ENCODE measurements around the gene UTP4.

UTP4 gene

DNA sequence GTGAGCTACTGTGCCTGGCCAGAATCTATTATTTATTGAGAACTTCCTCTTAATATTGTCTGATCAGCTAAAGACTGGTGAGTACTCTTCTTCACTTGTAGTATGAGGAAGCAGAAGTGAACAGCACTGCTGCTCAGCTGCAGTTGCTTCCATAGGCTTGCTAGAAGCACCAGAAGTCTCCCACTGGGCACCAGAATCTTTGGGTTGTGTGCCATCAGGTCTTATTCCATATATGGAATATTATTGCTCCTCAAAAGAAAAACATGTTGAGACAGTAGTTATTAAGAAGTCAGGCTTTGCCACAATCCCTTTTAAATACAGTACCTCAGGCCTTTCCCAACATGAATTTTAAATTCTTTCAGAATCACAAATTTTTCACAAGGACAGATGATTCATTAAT, 71.7 kb downstream of the UTP4 start:
- ChIA-PET CTCF (interaction anchor here (1.6 kb wide), 1 partner anchor 54 kb away, joined by 6 read pairs; no protein-coding TSS in a partner anchor), POLR2A (no interaction called here)
- TF ChIP-seq, protein P1, sequence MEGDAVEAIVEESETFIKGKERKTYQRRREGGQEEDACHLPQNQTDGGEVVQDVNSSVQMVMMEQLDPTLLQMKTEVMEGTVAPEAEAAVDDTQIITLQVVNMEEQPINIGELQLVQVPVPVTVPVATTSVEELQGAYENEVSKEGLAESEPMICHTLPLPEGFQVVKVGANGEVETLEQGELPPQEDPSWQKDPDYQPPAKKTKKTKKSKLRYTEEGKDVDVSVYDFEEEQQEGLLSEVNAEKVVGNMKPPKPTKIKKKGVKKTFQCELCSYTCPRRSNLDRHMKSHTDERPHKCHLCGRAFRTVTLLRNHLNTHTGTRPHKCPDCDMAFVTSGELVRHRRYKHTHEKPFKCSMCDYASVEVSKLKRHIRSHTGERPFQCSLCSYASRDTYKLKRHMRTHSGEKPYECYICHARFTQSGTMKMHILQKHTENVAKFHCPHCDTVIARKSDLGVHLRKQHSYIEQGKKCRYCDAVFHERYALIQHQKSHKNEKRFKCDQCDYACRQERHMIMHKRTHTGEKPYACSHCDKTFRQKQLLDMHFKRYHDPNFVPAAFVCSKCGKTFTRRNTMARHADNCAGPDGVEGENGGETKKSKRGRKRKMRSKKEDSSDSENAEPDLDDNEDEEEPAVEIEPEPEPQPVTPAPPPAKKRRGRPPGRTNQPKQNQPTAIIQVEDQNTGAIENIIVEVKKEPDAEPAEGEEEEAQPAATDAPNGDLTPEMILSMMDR (IDR thresholded peaks at IDR 0.05; ENCODE audit: control extremely low read depth, extremely low read depth, low read depth, missing control alignments): no peak
- DNase-seq (ENCODE audit: extremely low spot score): no peak

DNA sequence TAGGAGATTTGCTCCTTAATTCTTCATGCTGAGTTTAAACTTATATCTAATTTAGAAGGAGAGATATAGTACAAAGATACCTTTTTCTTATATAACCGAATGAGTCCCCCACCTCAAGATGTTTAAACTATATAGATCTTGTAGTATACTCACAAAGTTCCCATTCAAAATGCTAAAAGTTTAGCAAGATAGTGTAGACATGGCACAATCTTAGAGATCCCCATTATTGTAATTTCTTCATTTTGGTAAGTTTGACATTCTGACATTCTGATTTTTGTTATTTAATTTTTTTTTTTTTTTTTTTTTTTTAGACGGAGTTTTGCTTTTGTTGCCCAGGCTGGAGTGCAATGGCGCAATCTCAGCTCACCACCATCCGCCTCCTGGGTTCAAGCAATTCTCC, 77.3 kb downstream of the UTP4 start:
- POLR2A ChIA-PET: no interaction called here
- DNase-seq (ENCODE audit: extremely low spot score): no peak
- CTCF ChIA-PET: interaction anchor here (1.1 to 1.7 kb wide), 2 partner anchors 11 to 15 kb away, joined by 3 to 7 read pairs; no protein-coding TSS in a partner anchor
- TF ChIP-seq, protein P1 (IDR thresholded peaks at IDR 0.05; ENCODE audit: control extremely low read depth, extremely low read depth, low read depth, missing control alignments): no peak

DNA sequence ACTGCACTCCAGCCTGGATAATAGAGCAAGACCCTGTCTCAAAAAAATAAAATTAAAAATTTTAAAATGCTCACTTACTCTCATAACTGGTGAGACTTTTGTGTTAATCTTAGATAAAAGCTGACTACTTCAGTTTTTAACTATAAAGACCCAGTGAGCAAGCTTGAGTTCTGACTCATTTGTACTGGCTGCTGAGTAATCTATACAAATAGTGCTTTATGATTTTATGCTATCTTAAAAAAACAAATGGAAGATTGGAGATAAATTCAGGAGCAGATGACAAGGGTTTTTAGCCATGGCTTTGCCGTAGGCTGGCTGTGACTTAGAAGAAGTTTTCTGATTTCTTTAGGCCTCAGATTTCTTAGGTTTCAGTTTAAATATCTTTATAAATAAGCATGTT, 85.0 kb downstream of the UTP4 start:
- CTCF ChIA-PET: interaction anchor here (1.3 to 1.5 kb wide), 2 partner anchors 10 to 94 kb away, joined by 3 to 5 read pairs; no protein-coding TSS in a partner anchor

More for the DNA sequence above, 85.0 kb downstream of the UTP4 start:
- no peak for DNase-seq (ENCODE audit: extremely low spot score)
- TF ChIP-seq, protein P1 (IDR thresholded peaks at IDR 0.05; ENCODE audit: control extremely low read depth, extremely low read depth, low read depth, missing control alignments): no peak
- POLR2A ChIA-PET: no interaction called here

Measured in GM10248 (cell line).